HG02588 (cell line): ENCODE data around the gene HRH3.

Experiments
- ATAC-seq: cut with Tn5 transposase; IDR thresholded peaks from one replicate; pipeline ENCODE4 v1.9.1; 2021; ENCODE audit warnings: mild to moderate bottlenecking, moderate library complexity; ENCODE audit not compliant: unreplicated experiment

HRH3 gene

GRCh38 chr20:62230696-62231095 lies 10.6 kb upstream of the HRH3 start:
- ATAC-seq, result no peak

GRCh38 chr20:62230276-62230675 lies 10.2 kb upstream of the HRH3 start:
- no peak for ATAC-seq

- no peak for ATAC-seq
Measured at GRCh38 chr20:62229667-62230066, 9.6 kb upstream of the HRH3 start.

- no peak for ATAC-seq
Measured at GRCh38 chr20:62228982-62229545, 9.0 kb upstream of the HRH3 start.

- ATAC-seq, result no peak
Measured at GRCh38 chr20:62227977-62228958, 8.2 kb upstream of the HRH3 start.

- no peak for ATAC-seq
Measured at GRCh38 chr20:62227591-62227976, 7.5 kb upstream of the HRH3 start.

GRCh38 chr20:62226707-62227590 lies 6.9 kb upstream of the HRH3 start:
- ATAC-seq, result no peak

GRCh38 chr20:62225820-62226635 lies 6.0 kb upstream of the HRH3 start:
- ATAC-seq, result no peak

GRCh38 chr20:62225026-62225425 lies 4.9 kb upstream of the HRH3 start:
- no peak for ATAC-seq

- no peak for ATAC-seq
Measured at GRCh38 chr20:62224113-62224855, 4.2 kb upstream of the HRH3 start.

- ATAC-seq, result no peak
Measured at GRCh38 chr20:62223571-62223970, 3.5 kb upstream of the HRH3 start.

GRCh38 chr20:62222972-62223371 lies 2.9 kb upstream of the HRH3 start:
- no peak for ATAC-seq

- no peak for ATAC-seq
Measured at GRCh38 chr20:62222266-62222850, 2.3 kb upstream of the HRH3 start.

- ATAC-seq, result no peak
Measured at GRCh38 chr20:62220666-62221568, 839 bp upstream of the HRH3 start.

- ATAC-seq, result no peak
Measured at GRCh38 chr20:62219101-62219991, 732 bp downstream of the HRH3 start.

GRCh38 chr20:62217913-62218773 lies 1.9 kb downstream of the HRH3 start:
- no peak for ATAC-seq
